Lower leg skin (tissue), 3 donors: ENCODE results near the gene SRCIN1.

ENCODE experiments used
- CTCF ChIP-seq, 3 donors: fragments of 450-650 bp; IDR thresholded peaks; one replicate each; pipeline ENCODE4 v1.5.1; 2016; ENCODE audit warnings: antibody characterized with exemption in 3 of 3, mild to moderate bottlenecking in 3 of 3, moderate library complexity in 2 of 3
- POLR2A ChIP-seq, 2 donors: fragments of 450-650 bp; IDR thresholded peaks; one replicate each; pipeline ENCODE4 v1.6.1; 2016 to 2017; ENCODE audit warnings: antibody characterized with exemption in 2 of 2, mild to moderate bottlenecking in 1 of 2, moderate library complexity in 1 of 2

GRCh38 chr17:38601539-38602351, 4.0 kb downstream of the SRCIN1 start:
- TF ChIP-seq CTCF (IDR thresholded peaks at IDR 0.05), result no peak
- TF ChIP-seq POLR2A (IDR thresholded peaks at IDR 0.05), result no peak
